GM23338 (cell line): Measurements from ENCODE around the gene SESN3. TPM values are rescaled to one million over a fixed set of nuclear protein-coding genes. Genes with fewer than 3 reads are reported as not detected.

Source experiments
- ATAC-seq: fragments of 200-7000 bp; cut with Tn5 transposase; 3 replicates; pipeline ENCODE4 v1.9.1; 2020
- DNase-seq: peaks from one replicate; pipeline ENCODE4 v3.0.0-alpha.2; 2015; ENCODE audit warnings: low spot score
- H2AFZ ChIP-seq: fragments of 200-600 bp; sonication (generic); 2 replicates; pipeline ENCODE4 v1.8.0; 2016; ENCODE audit warnings: antibody characterized with exemption, mild to moderate bottlenecking, moderate library complexity
- H3F3A ChIP-seq: fragments of 200-600 bp; sonication (generic); replicated peaks from 2 replicates; pipeline ENCODE4 v1.8.0; 2017; ENCODE audit warnings: antibody characterized with exemption, mixed run types, low read depth
- H3K27ac ChIP-seq: fragments of 200-600 bp; sonication (generic); 2 replicates; pipeline ENCODE4 v1.6.1; 2016; ENCODE audit warnings: low read depth
- H3K27me3 ChIP-seq: fragments of 200-600 bp; sonication (generic); 2 replicates; pipeline ENCODE4 v1.8.0; 2016; ENCODE audit warnings: mild to moderate bottlenecking, mixed run types, moderate library complexity; ENCODE audit not compliant: insufficient read depth
- H3K36me3 ChIP-seq: fragments of 200-600 bp; sonication (generic); 2 replicates; pipeline ENCODE4 v1.8.0; 2016; ENCODE audit warnings: mild to moderate bottlenecking; ENCODE audit not compliant: insufficient read depth
- H3K4me1 ChIP-seq: fragments of 200-600 bp; sonication (generic); 2 replicates; pipeline ENCODE4 v1.8.0; 2016; ENCODE audit warnings: mild to moderate bottlenecking, moderate library complexity; ENCODE audit not compliant: insufficient read depth
- H3K4me2 ChIP-seq: fragments of 200-600 bp; sonication (generic); 2 replicates; pipeline ENCODE4 v1.7.1; 2017; ENCODE audit warnings: mixed run types
- H3K4me3 ChIP-seq: fragments of 200-600 bp; sonication (generic); 2 replicates; pipeline ENCODE4 v1.6.1; 2016; ENCODE audit warnings: mixed run types
- H3K79me2 ChIP-seq: fragments of 200-600 bp; sonication (generic); replicated peaks from 2 replicates; pipeline ENCODE4 v1.8.0; 2017; ENCODE audit warnings: mild to moderate bottlenecking; ENCODE audit not compliant: insufficient read depth
- H3K9me2 ChIP-seq: fragments of 200-600 bp; sonication (generic); 2 replicates; pipeline ENCODE4 v1.8.0; 2017; ENCODE audit not compliant: insufficient read depth
- H4K20me1 ChIP-seq: fragments of 200-600 bp; sonication (generic); replicated peaks from 2 replicates; pipeline ENCODE4 v1.8.0; 2017; ENCODE audit warnings: mild to moderate bottlenecking; ENCODE audit not compliant: insufficient read depth
- H3K27ac Mint-ChIP-seq: 2 replicates; pipeline ENCODE4 v1.8.0; 2020; ENCODE audit warnings: inconsistent platforms, mild to moderate bottlenecking, moderate library complexity, mixed read lengths
- H3K27me3 Mint-ChIP-seq: 3 replicates; pipeline ENCODE4 v1.8.0; 2022; ENCODE audit warnings: low read depth, mild to moderate bottlenecking, moderate library complexity, mixed read lengths, inconsistent platforms; ENCODE audit not compliant: insufficient read depth, poor library complexity
- H3K36me3 Mint-ChIP-seq: 3 replicates; pipeline ENCODE4 v1.8.0; 2021; ENCODE audit warnings: low read depth, mild to moderate bottlenecking, inconsistent platforms, moderate library complexity, mixed read lengths
- H3K4me1 Mint-ChIP-seq: 3 replicates; pipeline ENCODE4 v1.8.0; 2020; ENCODE audit warnings: mild to moderate bottlenecking, inconsistent platforms, mixed read lengths
- H3K4me3 Mint-ChIP-seq: 3 replicates; pipeline ENCODE4 v1.8.0; 2021; ENCODE audit warnings: moderate library complexity, mild to moderate bottlenecking, inconsistent platforms, mixed read lengths
- H3K9me3 Mint-ChIP-seq: 3 replicates; pipeline ENCODE4 v1.8.0; 2020; ENCODE audit warnings: moderate library complexity, mild to moderate bottlenecking, inconsistent platforms, mixed read lengths
- EZH2 ChIP-seq: fragments of 200-600 bp; sonication (generic); IDR thresholded peaks from one replicate; pipeline ENCODE4 v1.8.0; 2017; ENCODE audit warnings: antibody characterized with exemption, mild to moderate bottlenecking, low read depth; ENCODE audit not compliant: unreplicated experiment
- JUNB ChIP-seq: IDR thresholded peaks from one replicate; pipeline ENCODE4 v1.6.1; 2016; ENCODE audit warnings: antibody characterized with exemption; ENCODE audit not compliant: unreplicated experiment
- NANOG ChIP-seq: IDR thresholded peaks from 2 replicates; pipeline ENCODE4 v1.6.1; 2016; ENCODE audit warnings: antibody characterized with exemption, borderline replicate concordance
- POLR2AphosphoS5 ChIP-seq: IDR thresholded peaks from 2 replicates; pipeline ENCODE4 v1.6.1; 2016; ENCODE audit warnings: antibody characterized with exemption, low read depth
- STAT1 ChIP-seq: IDR thresholded peaks from one replicate; pipeline ENCODE4 v1.6.1; 2016; ENCODE audit warnings: antibody characterized with exemption; ENCODE audit not compliant: unreplicated experiment
- ZNF114 ChIP-seq: fragments of 250-450 bp; sonication (Bioruptor Pico); IDR thresholded peaks from 2 replicates; pipeline ENCODE4 v1.5.0; 2020; ENCODE audit warnings: mild to moderate bottlenecking, moderate library complexity
- polyA plus RNA-seq: library from polyadenylated mRNA; unstranded; fragments of >200 nt; fragmentation: Nextera tagmentation; extraction: Ambion mirVana; gene quantifications from 2 replicates; pipeline ENCODE4 v1.2.1, GENCODE V29; 2016
- total RNA-seq: library from RNA; depleted of rRNA; stranded (reverse); fragments of >200 nt; shearing (Covaris generic); gene quantifications from 2 replicates; pipeline ENCODE4 v1.2.3, GENCODE V29; 2014
- TF ChIP-seq, protein P1 (sequence below): fragments of 250-450 bp; sonication (Bioruptor Pico); IDR thresholded peaks from 2 replicates; pipeline ENCODE4 v1.5.0; 2020; ENCODE audit warnings: mild to moderate bottlenecking, moderate library complexity
- TF ChIP-seq, protein P2 (sequence below), 2 experiments: fragments of 200-600 bp in 1 of 2; sonication (generic) in 1 of 2; conservative IDR thresholded peaks; 2 replicates each; pipeline versions ENCODE4 v1.5.1 to v1.6.1; 2016 to 2017; ENCODE audit warnings: antibody characterized with exemption in 2 of 2, low read depth in 2 of 2, mild to moderate bottlenecking in 2 of 2, moderate library complexity in 1 of 2

The SESN3 gene
- total and polyA plus RNA-seq, 2 experiments from 2014 or later = 5.5 to 30.5 TPM

DNA sequence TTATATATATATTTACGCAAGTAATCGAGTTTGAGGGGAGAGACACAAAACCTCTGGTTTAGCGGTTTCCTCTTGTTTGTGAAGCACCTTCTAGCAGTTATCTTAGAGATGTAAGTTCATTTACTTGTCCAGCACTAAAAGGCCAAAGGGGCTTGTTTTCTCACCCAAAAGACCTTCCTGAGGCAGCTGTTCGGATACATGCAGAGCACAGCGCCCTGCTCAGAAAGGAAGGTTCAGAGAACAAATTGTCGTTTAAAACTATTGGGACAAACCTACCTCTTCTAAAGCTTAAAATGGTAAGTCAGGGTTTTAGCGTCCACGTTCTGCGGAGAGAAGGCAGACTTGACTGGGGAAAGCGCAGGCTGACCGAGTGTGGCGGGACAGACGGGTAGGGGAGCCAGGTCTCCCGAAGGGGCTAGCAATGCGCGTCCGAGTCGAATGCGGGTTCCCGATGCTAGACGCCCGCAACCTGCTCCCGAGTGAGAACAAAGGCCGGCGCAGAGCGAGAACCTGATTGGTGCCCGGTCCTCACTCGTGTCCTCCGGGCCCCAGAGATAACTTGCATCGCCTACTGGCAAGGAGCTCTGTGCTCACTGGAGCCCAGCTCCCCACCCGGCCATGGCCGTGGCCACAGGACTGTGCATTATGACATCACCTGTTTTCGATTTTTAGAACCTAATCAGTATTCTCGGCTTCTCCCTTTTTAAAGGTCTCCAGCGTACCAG, 1.0 kb upstream of the SESN3 start (continued):
- TF ChIP-seq, protein P1, sequence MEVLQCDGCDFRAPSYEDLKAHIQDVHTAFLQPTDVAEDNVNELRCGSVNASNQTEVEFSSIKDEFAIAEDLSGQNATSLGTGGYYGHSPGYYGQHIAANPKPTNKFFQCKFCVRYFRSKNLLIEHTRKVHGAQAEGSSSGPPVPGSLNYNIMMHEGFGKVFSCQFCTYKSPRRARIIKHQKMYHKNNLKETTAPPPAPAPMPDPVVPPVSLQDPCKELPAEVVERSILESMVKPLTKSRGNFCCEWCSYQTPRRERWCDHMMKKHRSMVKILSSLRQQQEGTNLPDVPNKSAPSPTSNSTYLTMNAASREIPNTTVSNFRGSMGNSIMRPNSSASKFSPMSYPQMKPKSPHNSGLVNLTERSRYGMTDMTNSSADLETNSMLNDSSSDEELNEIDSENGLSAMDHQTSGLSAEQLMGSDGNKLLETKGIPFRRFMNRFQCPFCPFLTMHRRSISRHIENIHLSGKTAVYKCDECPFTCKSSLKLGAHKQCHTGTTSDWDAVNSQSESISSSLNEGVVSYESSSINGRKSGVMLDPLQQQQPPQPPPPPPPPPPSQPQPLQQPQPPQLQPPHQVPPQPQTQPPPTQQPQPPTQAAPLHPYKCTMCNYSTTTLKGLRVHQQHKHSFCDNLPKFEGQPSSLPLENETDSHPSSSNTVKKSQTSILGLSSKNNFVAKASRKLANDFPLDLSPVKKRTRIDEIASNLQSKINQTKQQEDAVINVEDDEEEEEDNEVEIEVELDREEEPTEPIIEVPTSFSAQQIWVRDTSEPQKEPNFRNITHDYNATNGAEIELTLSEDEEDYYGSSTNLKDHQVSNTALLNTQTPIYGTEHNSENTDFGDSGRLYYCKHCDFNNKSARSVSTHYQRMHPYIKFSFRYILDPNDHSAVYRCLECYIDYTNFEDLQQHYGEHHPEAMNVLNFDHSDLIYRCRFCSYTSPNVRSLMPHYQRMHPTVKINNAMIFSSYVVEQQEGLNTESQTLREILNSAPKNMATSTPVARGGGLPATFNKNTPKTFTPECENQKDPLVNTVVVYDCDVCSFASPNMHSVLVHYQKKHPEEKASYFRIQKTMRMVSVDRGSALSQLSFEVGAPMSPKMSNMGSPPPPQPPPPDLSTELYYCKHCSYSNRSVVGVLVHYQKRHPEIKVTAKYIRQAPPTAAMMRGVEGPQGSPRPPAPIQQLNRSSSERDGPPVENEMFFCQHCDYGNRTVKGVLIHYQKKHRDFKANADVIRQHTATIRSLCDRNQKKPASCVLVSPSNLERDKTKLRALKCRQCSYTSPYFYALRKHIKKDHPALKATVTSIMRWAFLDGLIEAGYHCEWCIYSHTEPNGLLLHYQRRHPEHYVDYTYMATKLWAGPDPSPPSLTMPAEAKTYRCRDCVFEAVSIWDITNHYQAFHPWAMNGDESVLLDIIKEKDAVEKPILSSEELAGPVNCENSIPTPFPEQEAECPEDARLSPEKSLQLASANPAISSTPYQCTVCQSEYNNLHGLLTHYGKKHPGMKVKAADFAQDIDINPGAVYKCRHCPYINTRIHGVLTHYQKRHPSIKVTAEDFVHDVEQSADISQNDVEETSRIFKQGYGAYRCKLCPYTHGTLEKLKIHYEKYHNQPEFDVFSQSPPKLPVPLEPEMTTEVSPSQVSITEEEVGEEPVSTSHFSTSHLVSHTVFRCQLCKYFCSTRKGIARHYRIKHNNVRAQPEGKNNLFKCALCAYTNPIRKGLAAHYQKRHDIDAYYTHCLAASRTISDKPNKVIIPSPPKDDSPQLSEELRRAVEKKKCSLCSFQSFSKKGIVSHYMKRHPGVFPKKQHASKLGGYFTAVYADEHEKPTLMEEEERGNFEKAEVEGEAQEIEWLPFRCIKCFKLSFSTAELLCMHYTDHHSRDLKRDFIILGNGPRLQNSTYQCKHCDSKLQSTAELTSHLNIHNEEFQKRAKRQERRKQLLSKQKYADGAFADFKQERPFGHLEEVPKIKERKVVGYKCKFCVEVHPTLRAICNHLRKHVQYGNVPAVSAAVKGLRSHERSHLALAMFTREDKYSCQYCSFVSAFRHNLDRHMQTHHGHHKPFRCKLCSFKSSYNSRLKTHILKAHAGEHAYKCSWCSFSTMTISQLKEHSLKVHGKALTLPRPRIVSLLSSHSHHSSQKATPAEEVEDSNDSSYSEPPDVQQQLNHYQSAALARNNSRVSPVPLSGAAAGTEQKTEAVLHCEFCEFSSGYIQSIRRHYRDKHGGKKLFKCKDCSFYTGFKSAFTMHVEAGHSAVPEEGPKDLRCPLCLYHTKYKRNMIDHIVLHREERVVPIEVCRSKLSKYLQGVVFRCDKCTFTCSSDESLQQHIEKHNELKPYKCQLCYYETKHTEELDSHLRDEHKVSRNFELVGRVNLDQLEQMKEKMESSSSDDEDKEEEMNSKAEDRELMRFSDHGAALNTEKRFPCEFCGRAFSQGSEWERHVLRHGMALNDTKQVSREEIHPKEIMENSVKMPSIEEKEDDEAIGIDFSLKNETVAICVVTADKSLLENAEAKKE (CRISPR knock-in tag) = no peak
- no peak for TF ChIP-seq POLR2AphosphoS5

DNA sequence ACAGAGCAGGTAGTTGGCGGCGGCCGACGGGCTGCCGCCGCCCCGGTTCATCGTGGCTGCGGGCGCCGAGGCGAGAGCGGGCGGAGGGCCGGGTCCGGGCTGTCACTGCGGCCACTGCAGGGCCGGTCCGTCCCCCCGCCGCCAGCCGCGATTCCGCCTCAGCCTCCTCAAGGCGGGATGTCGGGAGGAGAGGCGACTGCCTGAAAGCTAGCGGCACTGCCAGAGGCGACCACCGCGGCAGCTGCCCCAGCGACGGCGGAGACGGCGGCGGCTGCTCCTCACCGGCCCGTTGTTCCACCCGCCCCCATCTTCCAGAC, 234 bp downstream of the SESN3 start:
- Histone ChIP-seq H3K9me2 (no peaks in the 10 kb centered on the region), H3K36me3 (no peaks in the 10 kb centered on the region), H2AFZ (no peak overlapping the region), H3K79me2 (peaks cover 43% of the 10 kb centered on the region), H3K27me3 (peaks cover 31% of the 10 kb centered on the region), H4K20me1 (no peaks in the 10 kb centered on the region), H3K4me2 (peak overlapping the region; percentile 85), H3K27ac (no peak overlapping the region), H3K4me3 (peak overlapping the region; percentile 72), H3F3A (no peaks in the 10 kb centered on the region), H3K4me1 (peaks cover 42% of the 10 kb centered on the region)
- H3K27me3 Mint-ChIP-seq = peaks cover 15% of the 10 kb centered on the region
- H3K4me3 Mint-ChIP-seq = no peak overlapping the region
- H3K9me3 Mint-ChIP-seq = no peaks in the 10 kb centered on the region; the same call in 2 of the 3 replicates
- H3K36me3 Mint-ChIP-seq = no peaks in the 10 kb centered on the region
- DNase-seq = no peak
- no peak overlapping the region for H3K27ac Mint-ChIP-seq
- ATAC-seq = peak; percentile 14
- H3K4me1 Mint-ChIP-seq = peaks cover 42% of the 10 kb centered on the region
- TF ChIP-seq ZNF114 (CRISPR knock-in tag) = no peak
- no peak for TF ChIP-seq STAT1
- TF ChIP-seq, protein P1 (CRISPR knock-in tag) = no peak
- TF ChIP-seq, protein P2, sequence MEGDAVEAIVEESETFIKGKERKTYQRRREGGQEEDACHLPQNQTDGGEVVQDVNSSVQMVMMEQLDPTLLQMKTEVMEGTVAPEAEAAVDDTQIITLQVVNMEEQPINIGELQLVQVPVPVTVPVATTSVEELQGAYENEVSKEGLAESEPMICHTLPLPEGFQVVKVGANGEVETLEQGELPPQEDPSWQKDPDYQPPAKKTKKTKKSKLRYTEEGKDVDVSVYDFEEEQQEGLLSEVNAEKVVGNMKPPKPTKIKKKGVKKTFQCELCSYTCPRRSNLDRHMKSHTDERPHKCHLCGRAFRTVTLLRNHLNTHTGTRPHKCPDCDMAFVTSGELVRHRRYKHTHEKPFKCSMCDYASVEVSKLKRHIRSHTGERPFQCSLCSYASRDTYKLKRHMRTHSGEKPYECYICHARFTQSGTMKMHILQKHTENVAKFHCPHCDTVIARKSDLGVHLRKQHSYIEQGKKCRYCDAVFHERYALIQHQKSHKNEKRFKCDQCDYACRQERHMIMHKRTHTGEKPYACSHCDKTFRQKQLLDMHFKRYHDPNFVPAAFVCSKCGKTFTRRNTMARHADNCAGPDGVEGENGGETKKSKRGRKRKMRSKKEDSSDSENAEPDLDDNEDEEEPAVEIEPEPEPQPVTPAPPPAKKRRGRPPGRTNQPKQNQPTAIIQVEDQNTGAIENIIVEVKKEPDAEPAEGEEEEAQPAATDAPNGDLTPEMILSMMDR (conservative IDR thresholded peaks at IDR 0.05; ENCODE audit: low read depth in 2 of 2) = no peak
- TF ChIP-seq NANOG = no peak
- no peak for TF ChIP-seq JUNB
- no peak for TF ChIP-seq EZH2
